Hematopoietic multipotent progenitor cell treated with erythropoietin and hydrocortisone succinate and interleukin-3 and kit ligand, for 8 days (in vitro differentiated cells): ENCODE measurements around the gene CRTC3.
A peak's percentile ranks its signal among the peaks of the same experiment; 100 is the strongest.

Experiments used
- DNase-seq: peaks from one replicate; pipeline ENCODE4 v3.0.0-alpha.2; 2015

The CRTC3 gene

DNA sequence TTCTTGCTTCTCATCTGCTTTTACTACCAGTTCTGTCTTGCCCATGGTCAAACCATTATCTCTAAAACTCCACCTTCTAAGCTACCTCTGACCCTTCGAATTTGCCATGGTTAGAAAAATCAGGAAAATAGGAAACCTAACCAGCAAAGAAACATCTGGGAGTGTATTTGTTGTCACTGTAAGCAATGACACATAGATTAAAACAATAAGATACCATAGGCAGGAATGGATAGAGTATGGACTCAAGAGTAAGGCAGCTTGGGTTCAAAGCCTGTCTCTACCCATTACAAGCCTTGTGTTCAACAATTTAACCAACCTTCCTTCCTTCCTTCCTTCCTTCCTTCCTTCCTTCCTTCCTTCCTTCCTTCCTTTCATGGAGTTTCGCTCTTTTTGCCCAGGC is 34.9 kb downstream of the CRTC3 start:
- no peak for DNase-seq

DNA sequence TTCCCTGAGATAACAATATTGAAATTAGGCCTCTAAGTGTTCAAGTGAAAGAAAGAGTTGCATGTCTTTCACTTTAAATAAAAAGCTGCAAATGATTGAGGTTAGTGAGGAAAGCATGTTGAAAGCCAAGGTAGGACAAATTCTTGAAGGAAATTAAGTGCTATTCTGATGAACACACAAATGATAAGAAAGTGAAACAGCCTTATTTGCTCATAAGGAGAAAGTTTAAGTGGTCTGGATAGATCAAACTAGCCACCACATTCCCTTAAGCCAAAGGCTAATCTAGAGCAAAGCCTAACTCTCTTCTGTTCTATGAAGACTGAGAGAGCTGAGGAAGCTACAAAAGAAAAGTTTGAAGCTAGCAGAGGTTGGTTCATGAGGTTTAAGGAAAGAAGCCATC is 36.1 kb downstream of the CRTC3 start:
- no peak for DNase-seq

DNA sequence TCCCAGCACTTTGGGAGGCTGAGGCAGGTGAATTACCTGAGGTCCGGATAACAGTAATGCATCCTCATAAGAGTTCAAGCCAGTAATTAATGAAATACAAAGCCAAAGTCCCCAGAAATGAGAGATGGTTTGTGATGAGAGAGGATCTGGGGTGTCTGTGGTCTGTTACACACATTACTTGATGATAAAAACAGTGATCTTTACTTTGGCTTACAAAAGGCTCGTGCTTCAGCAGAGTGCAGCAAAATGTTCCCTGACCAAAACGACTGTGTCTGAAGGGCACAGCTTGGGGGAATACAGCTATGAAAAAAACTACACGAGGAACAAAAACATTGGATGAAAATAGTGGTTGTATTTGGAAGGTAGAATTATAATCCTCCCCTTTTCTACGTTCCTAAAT is 40.9 kb downstream of the CRTC3 start:
- no peak for DNase-seq

DNA sequence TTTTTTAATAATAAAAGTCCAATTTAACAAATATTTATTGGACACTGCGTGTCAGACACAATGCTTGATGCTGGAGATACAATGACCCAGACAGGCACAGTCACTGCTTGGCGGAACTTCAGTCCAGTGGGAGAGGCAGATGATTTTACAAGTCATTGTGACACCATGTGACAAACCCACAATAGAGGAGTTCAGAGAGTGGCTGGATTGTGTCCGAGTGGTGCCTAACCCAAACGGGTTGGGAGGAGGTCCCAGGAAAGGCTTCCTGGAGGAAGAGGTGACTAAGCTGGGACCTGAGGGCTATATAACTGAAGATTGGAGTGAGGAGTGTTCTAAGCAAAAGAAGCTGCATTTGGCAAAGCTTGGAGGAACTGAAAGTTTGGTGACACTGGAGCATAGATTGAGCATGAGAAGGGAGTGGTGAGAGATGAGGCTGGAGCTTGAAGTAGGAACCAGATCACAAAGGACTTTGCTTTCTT is 41.4 kb downstream of the CRTC3 start:
- peak; percentile 72 for DNase-seq

DNA sequence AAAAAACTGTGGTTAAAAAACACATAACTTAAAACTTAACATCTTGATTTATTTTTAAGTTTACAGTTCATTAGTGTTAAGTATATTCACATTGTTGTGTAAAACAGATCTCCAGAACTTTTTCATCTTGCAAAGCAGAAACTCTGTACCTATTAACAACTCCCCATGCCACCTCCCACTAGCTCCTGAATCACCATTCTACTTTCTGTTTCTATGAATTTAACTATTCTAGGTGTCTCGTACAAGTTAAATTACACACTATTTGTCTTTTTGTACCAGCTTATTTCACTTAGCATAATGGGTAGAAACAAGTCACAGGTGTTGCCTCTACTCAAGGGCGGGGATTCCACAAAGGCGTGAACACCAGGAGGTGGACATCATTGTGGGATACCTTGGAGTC is 43.2 kb downstream of the CRTC3 start:
- no peak for DNase-seq

DNA sequence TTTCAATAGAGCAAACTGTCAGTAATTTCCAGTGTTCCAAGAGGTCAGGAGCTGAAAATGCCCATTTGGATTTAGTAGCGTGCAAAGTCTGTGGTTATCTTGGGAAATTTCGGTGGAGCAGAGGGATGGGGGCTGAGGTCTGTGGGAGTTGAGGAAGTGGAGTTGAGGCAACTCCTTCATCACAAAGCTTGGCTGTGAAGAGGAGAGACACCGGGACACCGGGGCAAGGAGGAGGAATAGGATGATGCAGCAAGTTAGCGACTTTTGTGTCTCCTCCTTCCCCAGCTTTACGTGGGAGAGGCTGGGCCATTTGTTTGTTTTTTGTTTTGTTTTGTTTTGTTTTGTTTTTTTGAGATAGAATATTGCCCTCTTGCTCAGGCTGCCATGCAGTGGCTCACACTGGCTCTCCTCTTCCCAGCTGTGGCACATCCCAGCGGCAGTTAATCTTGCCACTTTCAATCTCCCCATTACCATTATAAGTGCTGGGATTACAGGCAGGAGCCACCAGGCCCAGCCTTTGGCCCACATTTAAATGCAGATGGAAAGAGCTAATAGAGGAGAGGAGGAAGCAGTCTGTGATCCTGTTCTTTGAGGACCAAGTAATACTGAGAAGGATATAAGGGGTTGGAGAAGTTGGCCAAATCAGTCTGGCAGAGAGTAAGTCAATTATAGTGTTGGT is 47.1 kb downstream of the CRTC3 start:
- no peak for DNase-seq

DNA sequence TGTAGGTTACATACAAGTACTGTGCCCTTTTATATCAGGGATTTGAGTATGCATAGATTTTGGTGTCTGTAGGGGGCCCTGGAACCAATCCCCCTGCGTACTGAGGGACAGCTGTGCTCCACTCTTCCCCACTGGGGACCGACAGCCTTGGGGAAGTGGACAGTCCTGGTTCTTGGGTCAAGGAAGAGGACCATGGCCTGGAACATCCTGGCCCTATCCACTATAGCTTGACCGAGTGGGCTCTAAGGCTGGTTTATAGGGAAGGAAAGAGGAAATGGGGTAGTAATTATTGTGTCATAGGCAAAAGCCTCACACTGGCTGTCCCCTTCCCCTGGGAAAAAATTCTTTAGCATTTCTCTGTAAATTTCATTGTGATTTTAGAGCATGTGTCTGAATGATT is 49.5 kb downstream of the CRTC3 start:
- no peak for DNase-seq

DNA sequence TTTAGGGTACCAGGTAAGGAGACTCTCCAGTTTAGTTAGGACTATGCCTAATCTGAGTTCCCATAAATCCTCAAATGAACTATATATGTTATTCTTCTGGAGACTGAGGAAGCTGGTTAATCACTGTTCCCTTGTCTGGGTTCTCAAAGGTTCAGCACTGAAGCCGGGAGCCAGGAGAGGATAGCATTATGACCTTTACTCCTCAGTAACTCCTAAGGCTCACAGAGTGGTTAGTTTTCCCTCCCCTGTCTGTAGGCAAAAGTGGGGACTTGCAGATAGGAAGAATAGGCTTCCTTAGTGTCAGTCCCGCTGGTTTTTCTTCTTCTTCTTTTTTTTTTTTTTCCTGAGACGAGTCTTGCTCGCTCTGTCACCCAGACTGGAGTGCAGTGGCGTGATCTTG is 50.4 kb downstream of the CRTC3 start:
- no peak for DNase-seq

DNA sequence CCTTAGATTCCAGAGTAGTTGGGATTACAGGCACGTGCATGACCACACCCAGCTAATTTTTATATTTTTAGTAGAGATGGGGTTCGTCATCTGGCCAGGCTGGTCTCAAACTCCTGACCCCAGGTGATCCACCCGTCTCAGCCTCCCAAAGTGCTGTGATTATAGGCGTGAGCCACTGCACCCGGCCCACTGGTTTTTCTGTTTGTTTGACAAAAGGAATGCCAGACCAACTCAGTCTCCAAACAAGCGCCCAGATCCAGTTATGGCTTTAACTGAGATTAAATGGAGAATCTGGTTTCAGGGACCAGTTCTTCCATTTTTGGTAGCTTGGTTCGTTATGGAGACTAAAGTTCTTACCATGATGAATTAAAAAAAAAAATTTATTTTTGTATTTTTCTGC is 50.8 kb downstream of the CRTC3 start:
- DNase-seq: no peak

DNA sequence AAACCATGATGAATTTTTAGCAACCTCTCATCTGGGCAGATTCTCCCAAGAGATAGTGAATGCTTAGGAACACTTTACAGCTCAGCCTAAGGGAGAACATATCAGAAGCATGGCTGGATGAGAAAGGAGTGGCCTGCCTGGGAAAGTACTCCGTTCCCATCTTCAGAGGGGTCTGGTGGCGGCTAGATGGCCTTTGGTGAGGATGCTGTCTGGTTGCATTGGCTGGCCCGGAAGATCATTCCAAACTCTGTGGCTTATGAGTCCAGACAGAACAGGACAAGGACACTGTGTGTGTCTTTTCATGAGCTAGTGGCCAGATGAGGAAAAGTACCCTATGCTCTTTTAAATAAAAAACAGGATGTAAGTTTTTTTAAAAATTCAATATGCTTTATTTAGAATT is 51.2 kb downstream of the CRTC3 start:
- DNase-seq: no peak

DNA sequence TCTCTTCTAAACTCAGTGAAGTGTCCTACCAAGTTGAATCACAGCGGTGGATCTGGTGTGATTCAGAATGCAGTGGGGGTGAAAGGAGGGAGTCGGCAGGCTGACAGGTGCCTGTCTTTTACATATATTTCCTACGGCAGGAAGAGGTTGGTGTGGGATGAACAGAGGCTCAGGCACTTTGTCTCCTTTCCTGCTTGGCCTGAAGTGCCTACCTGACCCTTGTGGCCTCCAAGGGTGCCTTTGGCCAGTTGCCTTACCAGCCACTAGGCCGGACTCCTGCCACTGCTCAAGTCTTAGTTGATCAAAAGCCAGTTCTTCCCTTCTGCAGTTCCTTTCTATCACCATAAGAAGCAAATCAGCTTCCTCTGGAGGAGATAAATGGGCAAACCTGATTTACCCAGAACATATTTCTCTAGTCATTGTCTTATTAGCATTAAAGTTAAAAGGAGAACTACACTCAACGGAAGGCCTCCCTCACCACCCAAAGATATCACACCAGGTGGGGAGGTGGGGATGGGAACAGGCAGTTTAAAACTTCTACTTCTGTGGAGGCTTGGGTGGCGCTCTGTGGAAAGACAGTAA is 52.1 kb downstream of the CRTC3 start:
- no peak for DNase-seq

DNA sequence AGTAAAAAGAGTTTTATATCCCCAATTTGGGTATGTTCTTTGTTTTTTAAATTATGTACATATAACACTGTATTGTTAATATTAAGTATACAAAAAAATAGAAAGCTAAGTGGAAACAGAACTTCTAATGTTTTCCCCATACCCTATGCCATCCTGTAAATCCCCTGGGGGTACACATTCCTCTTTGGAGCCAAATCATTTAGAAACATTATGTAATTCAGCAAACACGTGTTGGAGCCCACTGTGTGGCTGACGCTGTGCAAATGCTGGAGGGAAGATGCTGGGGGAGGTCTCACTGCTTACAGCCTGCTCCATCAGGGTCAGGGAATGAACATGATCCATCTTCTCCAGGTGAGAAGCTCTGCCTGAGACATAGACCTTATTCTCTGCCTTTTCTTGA is 52.8 kb downstream of the CRTC3 start:
- no peak for DNase-seq

DNA sequence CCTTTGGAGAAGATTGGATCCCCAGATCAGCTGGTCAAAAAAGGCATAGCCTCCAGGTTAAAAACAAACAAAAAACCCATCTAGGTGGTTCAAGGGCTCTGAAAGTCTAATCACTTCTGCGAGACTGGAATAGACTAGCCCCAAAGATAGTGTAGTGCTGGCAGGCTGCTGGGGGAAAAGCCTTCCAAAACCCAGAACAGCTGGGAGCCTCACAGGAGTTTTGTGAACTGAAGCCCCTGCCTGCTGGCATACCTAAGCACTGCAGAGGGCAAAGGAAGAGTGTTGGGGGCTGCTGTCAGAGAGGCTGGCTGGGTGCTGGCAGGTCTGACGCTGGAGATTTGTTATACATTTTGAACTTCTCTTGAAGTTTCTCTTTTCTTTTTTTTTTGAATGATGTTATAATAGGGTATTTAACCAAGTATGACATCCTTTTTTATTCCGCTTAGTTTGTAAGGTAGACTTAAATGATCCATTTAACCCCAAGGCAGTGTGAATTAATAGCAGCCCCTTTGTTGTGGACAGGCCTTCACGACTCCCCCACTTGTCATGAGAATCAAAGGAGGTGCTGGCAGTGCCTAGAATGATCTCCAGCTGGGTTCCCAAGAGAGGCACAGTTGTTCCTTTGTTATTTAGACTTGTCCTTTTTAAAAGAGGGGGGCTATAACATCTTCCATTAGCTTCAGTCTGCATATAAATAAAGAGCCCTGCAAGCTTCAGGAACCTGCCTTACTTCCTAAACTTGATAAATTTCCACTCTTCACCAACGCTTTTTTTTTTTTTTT is 53.9 kb downstream of the CRTC3 start:
- no peak for DNase-seq

DNA sequence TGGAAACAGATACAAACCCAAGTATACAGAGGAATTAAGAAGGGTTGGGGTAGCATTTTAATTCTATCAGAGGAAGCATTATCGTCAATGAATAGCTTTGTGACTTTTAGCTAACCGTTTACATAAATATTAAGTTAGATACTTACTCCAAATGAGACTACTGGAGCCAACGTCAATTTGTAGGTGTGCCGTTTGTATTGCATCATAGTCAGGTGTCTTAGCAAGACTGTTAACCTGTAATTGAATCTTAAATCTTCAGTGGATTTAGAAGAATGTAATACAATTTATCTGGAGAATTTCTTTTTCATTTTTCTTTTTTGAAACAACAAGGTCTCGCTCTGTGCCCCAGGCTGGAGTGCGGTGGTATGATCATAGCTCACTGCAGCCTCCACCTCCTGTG is 55.1 kb downstream of the CRTC3 start:
- DNase-seq: no peak

DNA sequence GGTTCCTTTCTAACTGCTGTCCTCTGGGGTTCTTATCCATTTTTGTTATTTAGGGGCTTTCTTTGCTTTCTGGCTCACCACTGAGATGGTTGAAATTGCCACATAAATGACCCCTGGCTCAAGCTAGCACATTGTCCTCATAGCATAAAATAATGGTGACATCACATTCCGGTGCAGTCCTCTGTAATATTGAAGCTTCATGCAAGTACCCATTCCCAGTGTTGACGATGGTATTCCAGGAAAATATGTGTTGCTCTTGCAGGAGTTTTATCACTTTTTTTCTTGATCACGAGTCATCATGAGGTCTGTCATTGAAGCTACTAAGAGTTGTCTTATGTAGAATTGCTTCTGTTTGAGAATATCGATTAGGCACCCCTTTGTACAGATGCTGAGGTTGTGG is 56.1 kb downstream of the CRTC3 start:
- DNase-seq: no peak

DNA sequence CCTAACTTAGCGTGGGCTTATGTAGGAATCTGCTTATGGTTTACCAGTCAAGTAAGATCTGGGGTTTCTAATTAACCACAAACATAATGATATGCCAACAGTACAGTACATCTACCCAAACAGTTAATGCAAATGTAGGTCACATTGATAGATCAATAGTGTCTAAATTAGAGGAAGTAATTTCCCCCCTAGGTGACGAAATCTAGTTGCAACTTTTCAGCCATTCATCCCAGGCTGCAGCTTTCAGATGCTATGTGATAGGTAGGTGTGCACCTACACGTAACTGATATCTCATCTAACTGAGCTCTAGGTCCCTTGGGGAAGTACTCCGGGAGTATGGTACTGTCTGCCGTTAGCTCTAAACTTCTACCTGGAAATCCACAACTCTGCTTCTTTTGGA is 57.2 kb downstream of the CRTC3 start:
- no peak for DNase-seq

DNA sequence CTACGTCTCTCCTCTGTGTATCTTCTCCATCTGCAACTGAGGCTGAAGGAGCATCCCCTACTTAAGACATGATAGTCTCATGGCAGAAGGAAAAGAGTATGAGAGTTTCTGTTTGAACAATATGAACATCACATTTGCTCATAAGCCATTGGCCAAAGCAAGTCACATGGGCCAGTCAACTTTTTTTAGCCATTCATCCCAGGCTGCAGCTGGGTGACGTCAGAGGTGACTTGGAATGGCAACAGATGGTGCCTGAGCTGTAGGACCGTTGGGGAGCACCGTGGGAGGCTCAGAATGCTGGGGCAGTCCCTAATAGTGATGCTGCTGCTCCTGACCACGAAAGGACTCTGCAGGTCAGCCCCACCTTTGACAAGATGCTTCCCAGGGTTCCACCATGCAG is 58.7 kb downstream of the CRTC3 start:
- DNase-seq: no peak

DNA sequence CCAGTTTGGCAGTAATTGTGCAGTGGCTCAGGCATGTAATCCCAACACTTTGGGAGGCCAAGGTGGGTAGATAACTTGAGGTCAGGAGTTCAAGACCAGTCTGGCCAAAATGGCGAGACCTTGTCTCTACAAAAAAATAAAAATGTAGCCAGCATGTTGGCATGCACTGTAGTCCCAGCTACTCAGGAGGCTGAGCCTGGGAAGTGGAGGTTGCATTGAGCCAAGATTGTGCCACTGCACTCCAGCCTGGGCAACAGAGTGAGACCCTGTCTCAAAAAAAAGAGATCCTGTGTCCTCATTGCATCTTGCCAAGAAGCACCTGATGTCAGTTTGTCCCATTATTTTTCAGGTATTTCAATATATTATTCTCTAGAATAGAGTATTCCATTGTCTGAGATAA is 61.8 kb downstream of the CRTC3 start:
- DNase-seq: no peak

DNA sequence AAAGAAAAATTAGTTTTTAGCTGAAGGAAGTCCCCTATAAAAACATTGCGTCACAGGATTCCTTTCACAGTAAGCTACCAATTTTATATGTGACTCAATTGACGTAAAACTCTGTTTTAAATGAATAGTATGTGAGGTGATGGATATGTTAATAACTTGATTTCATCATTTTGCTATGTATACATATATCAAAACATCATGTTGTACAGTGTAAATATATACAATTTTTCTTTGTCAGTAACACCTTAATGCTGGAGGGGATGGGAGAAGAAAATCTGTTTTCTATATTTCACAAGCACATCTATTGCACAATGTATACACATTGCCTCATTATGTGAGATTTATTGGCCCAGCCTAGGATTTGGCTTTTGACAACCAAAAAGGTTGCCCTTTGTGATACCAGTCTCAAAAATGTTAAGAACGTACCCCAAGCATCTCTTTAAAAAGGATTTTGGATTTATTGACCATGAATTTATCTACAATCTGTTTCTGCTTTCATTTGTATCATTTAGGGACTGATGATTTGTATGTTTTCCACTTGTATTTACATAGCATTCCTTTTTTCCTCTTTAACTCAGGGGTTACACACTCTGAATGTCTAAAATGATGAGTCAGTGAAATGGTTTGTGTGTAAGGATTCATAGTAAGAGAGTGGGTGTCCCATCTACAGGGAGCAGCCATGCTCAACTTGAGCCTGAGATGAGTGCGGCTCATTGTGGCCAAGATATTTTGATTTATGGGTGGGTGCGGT is 62.6 kb downstream of the CRTC3 start:
- no peak for DNase-seq

DNA sequence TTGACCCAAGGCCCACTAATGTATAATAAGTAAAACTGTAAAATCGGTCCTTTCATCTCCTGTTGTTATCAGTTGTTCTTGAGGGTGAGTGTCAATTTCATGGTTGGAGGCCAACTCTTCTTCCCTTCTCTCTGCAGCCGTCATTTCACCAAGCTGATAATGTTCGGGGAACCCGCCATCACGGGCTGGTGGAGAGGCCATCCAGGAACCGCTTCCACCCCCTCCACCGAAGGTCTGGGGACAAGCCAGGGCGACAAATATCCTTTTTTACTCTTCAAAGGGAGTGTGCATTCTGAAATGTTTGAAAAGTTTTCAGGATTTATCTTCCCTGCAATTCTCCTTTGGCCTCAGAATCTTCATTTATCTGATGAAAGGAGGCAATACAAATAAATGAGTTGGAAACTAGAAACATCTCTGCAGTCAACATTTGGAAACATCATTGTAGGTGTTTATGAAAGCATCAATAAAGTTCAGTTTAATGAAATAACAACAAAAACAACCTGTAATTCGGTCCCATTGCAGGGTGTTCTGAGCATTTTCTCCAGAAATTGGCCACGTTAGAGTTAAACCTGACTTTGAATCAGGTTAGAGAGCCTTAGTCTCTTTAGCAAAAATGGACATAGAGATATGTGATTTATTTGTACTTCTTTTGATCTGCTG is 63.9 kb downstream of the CRTC3 start:
- peak; percentile 48 for DNase-seq

DNA sequence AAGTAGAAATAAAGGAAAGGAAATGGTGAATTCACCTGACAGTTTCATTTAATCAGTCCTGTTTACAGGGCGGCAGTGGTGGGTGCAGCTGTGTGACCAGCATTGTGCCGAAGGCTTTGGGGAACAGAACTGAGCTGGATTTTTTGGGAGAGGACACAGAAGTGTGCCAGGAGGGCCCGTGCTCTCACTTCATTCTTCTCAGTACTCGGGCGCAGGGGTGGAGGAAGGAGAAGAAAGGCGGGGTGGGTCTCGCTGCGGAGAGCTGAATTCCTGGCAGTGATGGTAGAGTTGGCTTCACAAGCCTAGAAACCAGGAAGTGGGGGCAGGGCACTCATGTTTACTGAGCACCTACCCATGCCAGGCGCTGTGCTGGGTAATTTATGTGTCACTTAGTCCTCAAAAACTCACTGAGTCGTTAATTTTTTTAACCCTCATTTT is 64.6 kb downstream of the CRTC3 start:
- DNase-seq: peak; percentile 88

DNA sequence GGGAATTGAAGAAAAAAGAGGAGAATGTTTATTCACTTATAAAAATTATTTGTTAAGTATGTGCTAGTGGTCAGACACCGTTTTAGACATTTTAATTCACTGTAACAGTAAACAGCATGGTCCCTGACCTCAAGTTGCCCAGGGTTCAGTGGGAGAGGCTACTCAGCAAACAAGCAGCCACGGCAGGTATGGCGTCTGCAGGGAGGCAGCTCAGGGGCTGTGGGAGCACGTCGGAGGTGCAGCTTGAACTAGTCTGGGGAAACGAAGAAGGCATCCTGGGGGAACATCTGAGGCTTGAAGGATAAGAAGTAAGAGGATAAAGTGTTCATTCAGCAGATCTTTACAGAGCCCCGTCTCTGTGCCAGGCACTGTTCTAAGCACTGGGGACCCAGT is 66.0 kb downstream of the CRTC3 start:
- DNase-seq: no peak

DNA sequence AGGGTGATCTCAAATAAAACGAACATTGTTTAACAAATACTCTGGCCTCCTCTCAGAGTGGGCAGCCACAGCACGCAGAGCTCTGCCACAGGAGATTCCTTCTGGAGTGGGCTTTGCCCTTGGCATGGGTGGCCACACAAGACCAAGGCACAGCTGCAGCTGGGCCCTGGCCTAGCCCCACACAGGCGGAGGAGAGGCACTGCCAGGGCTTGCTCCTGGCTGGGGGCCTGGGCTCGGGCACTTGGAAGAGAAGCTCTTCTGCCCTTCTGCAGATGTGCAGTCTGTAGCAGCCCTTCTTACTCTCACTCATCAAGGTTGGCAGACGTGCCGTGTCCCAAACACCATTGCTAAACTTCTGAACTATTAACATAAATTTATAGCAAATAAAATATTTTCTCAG is 67.2 kb downstream of the CRTC3 start:
- DNase-seq: no peak
